OCI-LY1 (cell line): ENCODE data around the gene DCDC1.

Experiments used
- EZH2 ChIP-seq: fragments of 200-600 bp; sonication (generic), shearing (Covaris generic); IDR thresholded peaks from 2 replicates; pipeline ENCODE4 v1.8.0; 2017; ENCODE audit warnings: borderline replicate concordance, mixed run types, mild to moderate bottlenecking, antibody characterized with exemption, low read length, moderate library complexity, mixed read lengths
- TF ChIP-seq, protein P1 (sequence below): fragments of 200-600 bp; sonication (generic), shearing (Covaris generic); IDR thresholded peaks from 2 replicates; pipeline ENCODE4 v1.5.1; 2017; ENCODE audit warnings: mild to moderate bottlenecking, antibody characterized with exemption, low read length, moderate library complexity, mixed read lengths

DNA sequence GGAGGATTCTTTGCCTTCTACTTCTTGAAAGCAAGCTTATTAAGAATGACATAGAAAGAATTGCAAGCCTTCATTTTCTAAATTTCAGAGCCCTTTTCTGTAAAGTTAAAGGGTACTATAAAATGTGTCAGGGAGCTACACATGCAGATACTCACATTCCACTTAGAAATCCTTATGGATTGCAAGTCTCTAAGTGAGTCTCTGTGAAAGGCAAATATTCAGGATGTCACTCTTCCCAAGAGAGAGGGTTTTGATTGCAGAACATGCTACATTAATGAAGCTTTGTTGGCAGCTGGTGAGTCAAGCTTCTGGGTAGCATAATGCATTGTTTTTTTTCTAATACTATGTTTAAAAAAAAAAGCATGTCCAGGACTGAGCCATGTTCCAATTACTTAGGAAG is 369.2 kb downstream of the DCDC1 start:
- TF ChIP-seq, protein P1, sequence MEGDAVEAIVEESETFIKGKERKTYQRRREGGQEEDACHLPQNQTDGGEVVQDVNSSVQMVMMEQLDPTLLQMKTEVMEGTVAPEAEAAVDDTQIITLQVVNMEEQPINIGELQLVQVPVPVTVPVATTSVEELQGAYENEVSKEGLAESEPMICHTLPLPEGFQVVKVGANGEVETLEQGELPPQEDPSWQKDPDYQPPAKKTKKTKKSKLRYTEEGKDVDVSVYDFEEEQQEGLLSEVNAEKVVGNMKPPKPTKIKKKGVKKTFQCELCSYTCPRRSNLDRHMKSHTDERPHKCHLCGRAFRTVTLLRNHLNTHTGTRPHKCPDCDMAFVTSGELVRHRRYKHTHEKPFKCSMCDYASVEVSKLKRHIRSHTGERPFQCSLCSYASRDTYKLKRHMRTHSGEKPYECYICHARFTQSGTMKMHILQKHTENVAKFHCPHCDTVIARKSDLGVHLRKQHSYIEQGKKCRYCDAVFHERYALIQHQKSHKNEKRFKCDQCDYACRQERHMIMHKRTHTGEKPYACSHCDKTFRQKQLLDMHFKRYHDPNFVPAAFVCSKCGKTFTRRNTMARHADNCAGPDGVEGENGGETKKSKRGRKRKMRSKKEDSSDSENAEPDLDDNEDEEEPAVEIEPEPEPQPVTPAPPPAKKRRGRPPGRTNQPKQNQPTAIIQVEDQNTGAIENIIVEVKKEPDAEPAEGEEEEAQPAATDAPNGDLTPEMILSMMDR, result no peak
- TF ChIP-seq EZH2, result no peak
